Measurements from ENCODE around the gene CENPH.

The CENPH gene

DNA sequence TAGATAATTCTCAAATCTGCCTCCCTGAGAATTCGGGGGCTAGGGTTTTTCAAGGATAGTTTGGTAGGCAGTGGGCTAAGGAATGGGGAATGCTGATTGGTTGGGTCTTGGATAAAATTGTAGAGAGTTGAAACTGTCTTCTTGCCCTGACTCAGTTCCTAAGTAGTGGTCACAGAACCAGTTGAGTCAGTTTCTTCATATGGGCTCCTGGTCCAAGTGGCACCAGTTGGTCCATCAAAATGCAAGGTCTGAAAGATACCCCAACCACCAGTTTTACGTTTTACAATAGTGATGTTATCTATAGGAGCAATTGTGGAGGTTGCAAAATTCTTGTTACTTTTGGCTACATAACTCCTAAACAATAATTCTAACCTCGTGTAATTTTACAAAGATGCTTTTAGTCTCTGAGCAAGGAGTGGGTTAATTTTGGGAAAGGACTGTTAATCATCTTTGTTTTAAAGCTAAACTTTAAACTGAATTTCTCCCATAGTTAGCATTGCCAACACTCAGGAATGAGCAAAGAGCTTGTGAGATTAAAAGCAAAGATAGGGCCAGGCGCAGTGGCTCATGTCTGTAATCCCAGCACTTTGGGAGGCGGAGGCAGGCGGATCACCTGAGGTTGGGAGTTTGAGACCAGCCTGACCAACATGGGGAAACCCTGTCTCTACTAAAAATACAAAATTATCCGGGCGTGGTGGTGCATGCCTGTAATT, 53.0 kb downstream of the CENPH start:
- in situ Hi-C loops (cut with HindIII; ENCODE audit: low sequenced_read_pairs): no loop called here

DNA sequence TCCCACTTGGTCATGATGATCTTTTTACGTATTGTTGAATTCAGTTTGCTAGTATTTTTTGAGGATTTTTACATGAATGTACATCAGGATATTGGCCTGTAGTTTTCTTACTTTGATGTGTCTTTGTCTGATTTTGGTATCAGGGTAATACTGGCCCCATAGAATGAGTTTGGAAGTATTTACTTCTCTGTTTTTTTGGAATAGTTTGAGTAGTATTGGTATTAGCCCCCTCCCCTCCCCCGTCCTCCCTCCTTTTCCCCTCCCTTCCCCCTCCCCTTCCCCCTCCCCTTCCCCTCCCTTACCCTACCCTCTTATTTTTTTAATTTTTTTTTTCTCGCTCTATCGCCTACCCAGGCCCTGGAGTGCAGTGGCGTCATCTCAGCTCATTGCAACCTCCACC, 55.6 kb downstream of the CENPH start:
- in situ Hi-C loops (cut with HindIII; ENCODE audit: low sequenced_read_pairs): no loop called here

- in situ Hi-C loops (cut with HindIII; ENCODE audit: low sequenced_read_pairs): no loop called here
These were observed 58.6 kb downstream of the CENPH start for GRCh38 chr5:69248019-69248418.

GRCh38 chr5:69250593-69250992, 61.2 kb downstream of the CENPH start:
- in situ Hi-C loops (cut with HindIII; ENCODE audit: low sequenced_read_pairs): no loop called here

GRCh38 chr5:69252437-69252836, 63.1 kb downstream of the CENPH start:
- in situ Hi-C loops (cut with HindIII; ENCODE audit: low sequenced_read_pairs): no loop called here

DNA sequence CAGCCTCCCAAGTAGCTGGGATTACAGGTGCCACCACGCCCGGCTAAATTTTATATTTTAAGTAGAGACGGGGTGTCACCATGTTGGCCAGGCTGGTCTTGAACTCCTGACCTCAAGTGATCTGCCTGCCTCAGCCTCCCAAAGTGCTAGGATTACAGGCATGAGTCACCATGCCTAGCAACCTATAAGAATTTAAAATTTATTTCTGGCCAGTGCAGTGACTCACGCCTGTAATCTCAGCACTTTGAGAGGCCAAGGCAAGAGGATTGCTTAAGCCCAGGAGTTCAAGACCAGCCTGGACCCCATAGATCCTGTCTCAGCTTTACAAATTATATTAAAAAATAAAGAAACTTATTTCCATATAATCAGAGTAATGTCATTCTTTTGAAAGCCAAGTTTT, 66.6 kb downstream of the CENPH start:
- in situ Hi-C loops (cut with HindIII; ENCODE audit: low sequenced_read_pairs): loop anchor here (5.0 kb wide), 1 partner anchor 36 kb away; no protein-coding TSS in a partner anchor

DNA sequence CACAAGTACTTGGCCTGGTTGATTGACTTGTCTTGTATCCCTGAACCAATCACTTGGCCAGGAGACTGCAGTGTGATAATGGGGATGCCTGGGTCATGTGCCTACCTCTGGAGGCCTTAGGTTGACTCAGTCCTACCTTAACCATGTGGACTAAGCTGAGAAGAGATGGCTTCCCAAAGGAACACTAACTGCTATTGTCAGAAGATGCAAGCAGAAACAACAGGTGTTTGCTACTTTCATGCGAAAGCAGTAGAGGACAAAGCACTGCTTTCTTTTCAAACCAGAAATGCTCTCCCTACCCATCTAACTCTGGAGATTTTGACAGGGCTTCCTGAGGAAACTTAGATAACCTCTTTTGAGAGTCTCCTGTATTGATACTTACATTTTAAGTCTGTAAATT, 68.2 kb downstream of the CENPH start:
- in situ Hi-C loops (cut with HindIII; ENCODE audit: low sequenced_read_pairs): loop anchor here (5.0 kb wide), 1 partner anchor 35 kb away; no protein-coding TSS in a partner anchor

All from endothelial cell of hepatic sinusoid (primary cell).